PC-9 (cell line): Measurements from ENCODE around the gene RIMBP2. TPM values are rescaled to one million over a fixed set of nuclear protein-coding genes. Genes with fewer than 3 reads are reported as not detected.

Experiments used
- BruUV-seq: library from RNA; stranded (reverse); fragments of 400-500 nt; replicated peaks from 2 replicates; lab custom pipeline; 2021; lab: Mats Ljungman, UMichigan
- CTCF ChIA-PET: fragments of 300-600 bp; sonication (Branson Sonifier 250); formaldehyde crosslinking; loops from one replicate; lab custom pipeline; 2022; ENCODE audit warnings: antibody characterized with exemption; lab: Charles Lee
- POLR2A ChIA-PET: fragments of 300-600 bp; sonication (Branson Sonifier 250); formaldehyde crosslinking; loops from one replicate; lab custom pipeline; 2022; ENCODE audit warnings: antibody characterized with exemption; ENCODE audit not compliant: unreplicated experiment; lab: Charles Lee
- DNase-seq, 2 experiments: peaks; one replicate each; pipeline versions ENCODE4 v3.0.0 to v3.0.0-alpha.2; 2015 to 2022; ENCODE audit warnings: mixed read lengths in 1 of 2
- H2AFZ ChIP-seq: fragments of 200-600 bp; sonication (generic); 2 replicates; pipeline ENCODE4 v1.8.1; 2017; ENCODE audit warnings: antibody characterized with exemption
- H3F3A ChIP-seq: fragments of 200-600 bp; sonication (generic); 2 replicates; pipeline ENCODE4 v1.8.1; 2017; ENCODE audit warnings: antibody characterized with exemption, mild to moderate bottlenecking, low read depth; ENCODE audit not compliant: insufficient read depth
- H3K27ac ChIP-seq: fragments of 200-600 bp; sonication (generic); 2 replicates; pipeline ENCODE4 v1.6.1; 2016; ENCODE audit warnings: mixed run types
- H3K27me3 ChIP-seq: fragments of 200-600 bp; sonication (generic); 2 replicates; pipeline ENCODE4 v1.6.1; 2016; ENCODE audit warnings: low read depth, mixed run types; ENCODE audit not compliant: insufficient read depth
- H3K36me3 ChIP-seq: fragments of 200-600 bp; sonication (generic); 2 replicates; pipeline ENCODE4 v1.6.1; 2016; ENCODE audit warnings: low read depth, mixed run types
- H3K4me1 ChIP-seq: fragments of 200-600 bp; sonication (generic); replicated peaks from 2 replicates; pipeline ENCODE4 v1.6.1; 2016; ENCODE audit warnings: mixed run types; ENCODE audit not compliant: insufficient read depth
- H3K4me2 ChIP-seq: fragments of 200-600 bp; sonication (generic); 2 replicates; pipeline ENCODE4 v1.6.1; 2017; ENCODE audit warnings: mixed run types
- H3K4me3 ChIP-seq: fragments of 200-600 bp; sonication (generic); 2 replicates; pipeline ENCODE4 v1.6.1; 2016; ENCODE audit warnings: mixed run types
- H3K79me2 ChIP-seq: fragments of 200-600 bp; sonication (generic); 2 replicates; pipeline ENCODE4 v1.6.1; 2017; ENCODE audit warnings: low read depth, mixed run types
- H3K9me2 ChIP-seq: fragments of 200-600 bp; sonication (generic); 2 replicates; pipeline ENCODE4 v1.8.1; 2017; ENCODE audit warnings: mild to moderate bottlenecking; ENCODE audit not compliant: insufficient read depth
- H3K9me3 ChIP-seq: fragments of 200-600 bp; sonication (generic); 2 replicates; pipeline ENCODE4 v1.8.1; 2016; ENCODE audit warnings: low read depth; ENCODE audit not compliant: insufficient read depth
- H4K20me1 ChIP-seq: fragments of 200-600 bp; sonication (generic); 2 replicates; pipeline ENCODE4 v1.8.1; 2017; ENCODE audit not compliant: insufficient read depth
- CTCF ChIP-seq: fragments of 200-600 bp; sonication (generic); conservative IDR thresholded peaks from 2 replicates; pipeline ENCODE4 v1.6.1; 2017; ENCODE audit warnings: mixed run types, antibody characterized with exemption, mild to moderate bottlenecking, moderate library complexity
- EZH2 ChIP-seq: fragments of 200-600 bp; sonication (generic); IDR thresholded peaks from 2 replicates; pipeline ENCODE4 v1.8.0; 2017; ENCODE audit warnings: antibody characterized with exemption, low read depth
- intact Hi-C: fragments of 100-400 bp; cut with micrococcal nuclease; formaldehyde crosslinking; loops from one replicate; pipeline ENCODE4 v1.10.0; 2022; ENCODE audit not compliant: unreplicated experiment
- total RNA-seq: library from RNA; stranded (reverse); gene quantifications from 2 replicates; pipeline ENCODE4 v1.2.3, GENCODE V29; 2021

Gene RIMBP2
- total RNA-seq, 1 experiment from 2014 or later: not detected

- CTCF ChIA-PET: interaction anchor here (0.5 kb wide), 1 partner anchor 155 kb away, joined by 3 read pairs; no protein-coding TSS in a partner anchor
These were observed 54.4 kb downstream of the RIMBP2 start for GRCh38 chr12:130661486-130662255.

GRCh38 chr12:130661059-130661458, 55.0 kb downstream of the RIMBP2 start:
- Histone ChIP-seq H3K4me2 (no peak overlapping the region), H3K79me2 (no peaks in the 10 kb centered on the region), H3K27ac (no peak overlapping the region), H3K36me3 (no peaks in the 10 kb centered on the region), H4K20me1 (no peaks in the 10 kb centered on the region), H3K9me2 (no peaks in the 10 kb centered on the region), H3K4me3 (no peak overlapping the region), H3F3A (no peaks in the 10 kb centered on the region), H2AFZ (no peak overlapping the region), H3K27me3 (peaks cover 33% of the 10 kb centered on the region), H3K9me3 (no peaks in the 10 kb centered on the region), H3K4me1 (no peaks in the 10 kb centered on the region)
- DNase-seq: no peak
- ChIA-PET CTCF (no interaction called here), POLR2A (no interaction called here)
- intact Hi-C loops: no loop called here
- BruUV-seq: no TSS peak
- no peak for TF ChIP-seq CTCF

More at GRCh38 chr12:130661486-130662255, 54.4 kb downstream of the RIMBP2 start:
- no peaks in the 10 kb centered on the region for H4K20me1 ChIP-seq
- H3K9me3 ChIP-seq: no peaks in the 10 kb centered on the region
- H3K9me2 ChIP-seq: no peaks in the 10 kb centered on the region
- H3K4me2 ChIP-seq: no peak overlapping the region
- no peak overlapping the region for H2AFZ ChIP-seq
- no peak overlapping the region for H3K27ac ChIP-seq
- no peaks in the 10 kb centered on the region for H3K4me1 ChIP-seq
- BruUV-seq: no TSS peak
- H3K79me2 ChIP-seq: no peaks in the 10 kb centered on the region
- intact Hi-C loops: no loop called here
- peak in 1 of 2 experiments; percentile 3 for DNase-seq
- H3K4me3 ChIP-seq: no peak overlapping the region
- H3K36me3 ChIP-seq: no peaks in the 10 kb centered on the region
- POLR2A ChIA-PET: no interaction called here
- peaks cover 27% of the 10 kb centered on the region for H3K27me3 ChIP-seq
- TF ChIP-seq EZH2 (no peak), CTCF (no peak; the same call in 1 of the 2 replicates)
- H3F3A ChIP-seq: no peaks in the 10 kb centered on the region

GRCh38 chr12:130658145-130658911, 57.8 kb downstream of the RIMBP2 start:
- CTCF ChIA-PET: no interaction called here

More at GRCh38 chr12:130658145-130658911, 57.8 kb downstream of the RIMBP2 start:
- no peak for DNase-seq
- Histone ChIP-seq H4K20me1 (no peaks in the 10 kb centered on the region), H2AFZ (no peak overlapping the region), H3K9me2 (no peaks in the 10 kb centered on the region), H3K27me3 (peaks cover 52% of the 10 kb centered on the region), H3K4me2 (no peak overlapping the region), H3K27ac (no peak overlapping the region), H3K9me3 (no peaks in the 10 kb centered on the region), H3K4me1 (no peaks in the 10 kb centered on the region), H3K4me3 (no peak overlapping the region), H3K79me2 (no peaks in the 10 kb centered on the region), H3F3A (no peaks in the 10 kb centered on the region), H3K36me3 (no peaks in the 10 kb centered on the region)
- POLR2A ChIA-PET: no interaction called here
- no TSS peak for BruUV-seq
- TF ChIP-seq CTCF (no peak), EZH2 (no peak)
- intact Hi-C loops: no loop called here
